ENCODE data around the gene EXOSC1. TPM values are rescaled to one million over a fixed set of nuclear protein-coding genes. Genes with fewer than 3 reads are reported as not detected.

Gene EXOSC1, protein sequence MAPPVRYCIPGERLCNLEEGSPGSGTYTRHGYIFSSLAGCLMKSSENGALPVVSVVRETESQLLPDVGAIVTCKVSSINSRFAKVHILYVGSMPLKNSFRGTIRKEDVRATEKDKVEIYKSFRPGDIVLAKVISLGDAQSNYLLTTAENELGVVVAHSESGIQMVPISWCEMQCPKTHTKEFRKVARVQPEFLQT
- 41.5 and 44.8 TPM in 2 replicates for total RNA-seq

DNA sequence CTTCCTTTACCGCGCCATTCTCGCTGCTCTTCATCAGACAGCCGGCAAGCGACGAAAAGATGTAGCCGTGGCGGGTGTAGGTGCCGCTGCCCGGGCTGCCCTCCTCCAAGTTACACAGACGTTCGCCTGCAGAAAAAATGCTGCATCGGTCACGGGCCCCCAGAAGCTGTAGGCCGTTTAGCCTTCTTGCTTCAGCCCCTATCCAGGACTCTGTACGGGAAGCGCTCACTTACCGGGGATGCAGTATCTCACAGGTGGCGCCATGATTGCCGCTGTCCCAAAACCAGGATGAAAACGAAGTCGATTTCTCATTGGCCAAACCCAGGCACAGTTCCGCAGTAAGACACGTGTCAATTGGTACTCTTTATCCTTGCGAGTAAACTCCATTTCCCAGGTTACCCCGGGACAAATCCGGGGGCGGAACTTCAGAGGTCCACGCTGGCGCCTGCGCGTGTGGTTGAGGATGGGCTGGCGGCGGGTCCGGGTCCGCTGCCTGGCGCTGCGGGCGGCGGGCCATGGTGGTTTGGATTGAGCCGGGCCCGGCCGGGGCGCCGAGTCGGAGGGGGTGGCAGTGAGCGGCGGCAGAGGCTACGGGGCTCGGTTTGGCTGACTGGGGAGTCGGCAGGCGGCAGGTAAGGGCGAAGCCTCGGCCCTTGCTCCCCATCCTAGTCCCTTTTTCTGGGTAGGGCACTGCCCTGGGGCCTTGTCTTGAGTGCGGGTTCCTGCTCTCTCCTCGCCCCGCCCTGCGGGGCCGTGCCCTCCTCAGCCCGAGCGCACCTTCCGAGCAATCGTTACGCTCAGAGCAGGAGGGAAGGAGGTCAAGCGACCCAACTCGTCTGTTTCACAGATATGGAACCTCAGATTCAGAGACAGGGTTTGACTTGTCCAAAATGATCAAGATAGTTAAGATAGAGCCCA is at the start of gene EXOSC1, which contains the start of gene ZDHHC16:
Gene EXOSC1 (minus strand): TSS at position 285 of the 918 bp plus-strand sequence. CDS start 21 bp downstream, at position 264.
Gene ZDHHC16 (plus strand): TSS at position 454 of the 918 bp plus-strand sequence. CDS start 5,501 bp downstream, outside the sequence.
- peak within 1 kb of the TSS; percentile 99 for H3K4me3 ChIP-seq (ENCODE audit: low read depth, low read length)
- peak; percentile 97 for DNase-seq (ENCODE audit: low read depth)
- TF ChIP-seq, protein P1, sequence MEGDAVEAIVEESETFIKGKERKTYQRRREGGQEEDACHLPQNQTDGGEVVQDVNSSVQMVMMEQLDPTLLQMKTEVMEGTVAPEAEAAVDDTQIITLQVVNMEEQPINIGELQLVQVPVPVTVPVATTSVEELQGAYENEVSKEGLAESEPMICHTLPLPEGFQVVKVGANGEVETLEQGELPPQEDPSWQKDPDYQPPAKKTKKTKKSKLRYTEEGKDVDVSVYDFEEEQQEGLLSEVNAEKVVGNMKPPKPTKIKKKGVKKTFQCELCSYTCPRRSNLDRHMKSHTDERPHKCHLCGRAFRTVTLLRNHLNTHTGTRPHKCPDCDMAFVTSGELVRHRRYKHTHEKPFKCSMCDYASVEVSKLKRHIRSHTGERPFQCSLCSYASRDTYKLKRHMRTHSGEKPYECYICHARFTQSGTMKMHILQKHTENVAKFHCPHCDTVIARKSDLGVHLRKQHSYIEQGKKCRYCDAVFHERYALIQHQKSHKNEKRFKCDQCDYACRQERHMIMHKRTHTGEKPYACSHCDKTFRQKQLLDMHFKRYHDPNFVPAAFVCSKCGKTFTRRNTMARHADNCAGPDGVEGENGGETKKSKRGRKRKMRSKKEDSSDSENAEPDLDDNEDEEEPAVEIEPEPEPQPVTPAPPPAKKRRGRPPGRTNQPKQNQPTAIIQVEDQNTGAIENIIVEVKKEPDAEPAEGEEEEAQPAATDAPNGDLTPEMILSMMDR (IDR thresholded peaks at IDR 0.05; ENCODE audit: insufficient read depth, low read depth, low read length): no peak

DNA sequence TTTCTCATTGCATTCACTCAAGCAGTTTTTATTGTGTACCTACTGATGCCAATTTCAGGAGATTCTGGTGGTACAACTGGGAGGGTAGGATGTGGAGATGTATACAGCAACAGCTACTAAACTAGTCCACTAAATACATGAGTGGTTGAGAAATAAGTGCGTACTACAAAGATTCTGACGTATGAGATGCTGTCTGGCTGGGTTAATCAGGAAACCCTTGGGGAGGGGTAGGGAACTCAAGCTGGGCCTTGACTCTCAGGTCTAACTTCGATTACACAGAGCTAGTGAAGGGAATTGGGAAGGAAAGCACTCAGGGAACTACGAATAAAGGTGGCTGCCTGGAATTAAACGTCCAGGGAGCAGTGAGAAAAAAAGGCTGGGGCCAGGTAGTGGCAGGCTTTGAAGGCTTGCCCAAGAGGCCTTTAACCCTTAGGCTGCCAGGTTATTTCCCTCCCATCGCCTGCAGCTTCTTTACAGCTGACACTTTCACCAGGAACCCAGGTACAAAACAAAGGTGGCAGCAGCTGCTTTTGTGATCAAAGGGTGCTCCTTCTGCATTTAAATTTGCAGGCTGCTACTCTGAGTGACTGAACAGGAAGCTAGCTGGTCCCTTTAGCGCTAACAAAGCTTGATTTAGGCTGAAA is 49.2 kb upstream of the EXOSC1 start:
- TF ChIP-seq, protein P1 (IDR thresholded peaks at IDR 0.05; ENCODE audit: insufficient read depth, low read depth, low read length): no peak
- H3K4me3 ChIP-seq (ENCODE audit: low read depth, low read length): no peak overlapping the region
- DNase-seq (ENCODE audit: low read depth): peak; percentile 74

DNA sequence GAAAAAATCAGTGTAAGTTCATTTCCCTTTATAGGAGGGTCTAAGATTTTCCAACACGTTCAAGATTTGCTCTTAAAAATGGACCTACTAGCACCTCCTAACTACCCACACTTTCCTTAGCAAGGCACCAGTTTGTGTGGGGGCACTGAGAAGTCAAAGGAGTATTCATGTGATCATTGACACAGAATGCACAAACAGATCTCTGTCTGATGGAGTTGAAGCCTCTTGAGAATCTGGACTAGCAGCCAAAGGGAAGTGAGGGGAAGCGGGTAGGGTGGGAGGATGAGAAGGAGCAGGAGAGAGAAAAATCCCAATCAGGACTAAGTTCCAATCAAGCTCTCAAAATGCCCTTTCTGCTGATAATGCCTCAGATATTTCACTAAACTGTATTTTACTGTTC is 48.3 kb upstream of the EXOSC1 start:
- TF ChIP-seq, protein P1 (IDR thresholded peaks at IDR 0.05; ENCODE audit: insufficient read depth, low read depth, low read length): no peak
- peak; percentile 13 for DNase-seq (ENCODE audit: low read depth)
- no peak overlapping the region for H3K4me3 ChIP-seq (ENCODE audit: low read depth, low read length)

DNA sequence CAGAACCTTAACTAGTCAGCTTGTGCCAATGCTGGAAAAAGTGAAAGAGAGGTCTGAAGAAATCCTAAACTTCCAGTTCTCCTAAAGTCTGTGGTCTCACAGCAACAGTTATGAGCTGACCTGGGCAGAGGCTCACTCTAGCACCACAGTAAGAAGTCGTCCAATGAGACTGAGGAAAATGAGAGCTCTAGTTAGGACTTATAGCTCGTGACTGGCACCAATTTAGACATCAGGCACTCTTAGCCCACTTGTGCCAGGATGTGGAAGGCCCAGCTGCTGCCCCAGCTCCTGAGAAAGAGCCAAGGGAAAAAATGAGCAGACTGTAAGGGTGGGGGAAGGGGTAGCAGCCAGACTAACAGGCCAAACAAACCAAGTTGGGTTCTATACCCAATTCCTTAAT is 44.8 kb upstream of the EXOSC1 start:
- TF ChIP-seq, protein P1 (IDR thresholded peaks at IDR 0.05; ENCODE audit: insufficient read depth, low read depth, low read length): no peak
- no peak overlapping the region for H3K4me3 ChIP-seq (ENCODE audit: low read depth, low read length)
- no peak for DNase-seq (ENCODE audit: low read depth)

DNA sequence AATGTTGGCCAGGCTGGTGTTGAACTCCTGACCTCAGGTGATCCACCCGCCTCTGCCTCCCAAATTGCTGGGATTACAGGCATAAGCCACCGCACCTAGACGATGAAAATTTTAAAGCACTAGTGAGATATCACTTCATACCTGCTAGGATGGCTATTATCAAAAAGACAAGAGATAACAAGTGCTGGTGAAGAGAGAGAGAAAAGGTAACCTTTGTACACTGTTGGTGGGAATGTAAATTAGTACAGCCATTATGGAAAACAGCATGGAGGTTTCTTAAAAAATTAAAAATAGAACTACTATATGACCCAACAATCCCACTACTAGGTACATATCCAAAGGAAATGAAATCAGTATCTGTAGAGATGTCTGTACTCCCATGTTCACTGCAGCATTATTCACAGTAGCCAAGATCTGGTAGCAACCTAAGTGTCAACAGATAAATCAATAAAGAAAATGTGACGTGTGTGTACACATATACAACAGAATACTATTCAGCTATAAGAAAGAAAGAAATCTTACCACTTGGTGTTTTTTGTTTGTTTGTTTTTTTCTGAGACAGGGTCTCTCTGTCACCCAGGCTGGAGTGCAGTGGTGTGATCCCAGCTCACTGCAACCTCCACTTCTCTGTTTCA is 40.0 kb upstream of the EXOSC1 start:
- no peak for DNase-seq (ENCODE audit: low read depth)
- TF ChIP-seq, protein P1 (IDR thresholded peaks at IDR 0.05; ENCODE audit: insufficient read depth, low read depth, low read length): no peak
- H3K4me3 ChIP-seq (ENCODE audit: low read depth, low read length): no peak overlapping the region

DNA sequence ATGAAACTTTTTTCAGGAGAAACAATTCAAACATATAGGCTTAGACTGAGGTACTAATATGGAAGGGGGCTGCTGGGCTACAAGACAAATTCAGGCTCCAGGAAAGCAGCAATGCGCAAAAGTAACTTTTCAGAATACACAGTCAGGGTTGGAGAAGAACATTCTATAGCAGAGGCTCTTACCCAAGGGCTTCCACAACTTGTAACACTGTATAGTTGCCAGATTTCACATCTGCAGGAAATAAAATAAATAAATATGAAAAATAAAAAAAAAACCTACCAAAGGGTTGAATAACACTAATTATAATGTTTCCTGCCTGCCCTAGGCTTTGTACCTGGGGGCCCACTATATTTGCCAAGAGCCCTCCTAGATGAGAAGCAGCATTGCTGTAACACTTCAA is 38.1 kb upstream of the EXOSC1 start:
- DNase-seq (ENCODE audit: low read depth): no peak
- TF ChIP-seq, protein P1 (IDR thresholded peaks at IDR 0.05; ENCODE audit: insufficient read depth, low read depth, low read length): no peak
- no peak overlapping the region for H3K4me3 ChIP-seq (ENCODE audit: low read depth, low read length)

Measured in fibroblast of villous mesenchyme (primary cell).